ENCODE data around the gene GIN1. TPM values are rescaled to one million over a fixed set of nuclear protein-coding genes. Genes with fewer than 3 reads are reported as not detected.

Gene GIN1
- polyA plus RNA-seq, 1 donor from 2014 or later: 17.5 TPM

DNA sequence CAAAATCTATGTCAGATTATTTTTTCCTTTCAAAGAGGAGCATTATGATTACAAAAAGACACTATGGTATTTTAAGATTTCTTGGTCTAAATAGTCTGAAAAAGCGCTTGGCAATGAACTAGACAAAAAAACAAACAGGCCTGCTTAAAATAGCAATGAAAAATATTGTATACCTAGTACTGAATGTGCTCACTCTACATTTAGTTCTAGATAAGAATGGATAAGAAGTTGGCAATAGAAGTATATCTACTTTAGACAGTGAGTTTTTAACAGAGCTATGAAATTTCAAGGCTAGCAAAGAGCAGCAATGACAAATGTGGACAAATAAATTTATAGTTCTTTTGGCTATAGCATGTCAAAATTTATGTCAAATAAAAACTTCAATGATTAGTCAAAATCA lies 26.2 kb downstream of the GIN1 start:
- Histone ChIP-seq H2AFZ (ENCODE audit: low read depth, low read length) (no peak overlapping the region), H3K9ac (ENCODE audit: low read length) (no peak overlapping the region), H4K20me1 (ENCODE audit: insufficient read depth) (no peaks in the 10 kb centered on the region), H3K36me3 (ENCODE audit: insufficient read depth, low read length) (peaks cover 7% of the 10 kb centered on the region), H3K4me3 (ENCODE audit: low read length) (no peak overlapping the region), H3K9me2 (ENCODE audit: insufficient read depth, low read length) (no peaks in the 10 kb centered on the region), H3K27ac (ENCODE audit: low read length) (no peak overlapping the region), H3F3A (ENCODE audit: insufficient read depth, low read length, poor library complexity, severe bottlenecking) (no peaks in the 10 kb centered on the region), H3K4me2 (ENCODE audit: low read length) (no peak overlapping the region), H3K9me3 (ENCODE audit: low read length) (no peaks in the 10 kb centered on the region), H3K27me3 (ENCODE audit: insufficient read depth, low read depth, low read length) (no peaks in the 10 kb centered on the region), H3K79me2 (replicated peaks; ENCODE audit: insufficient read depth, low read length) (no peaks in the 10 kb centered on the region)
- TF ChIP-seq, protein P1, sequence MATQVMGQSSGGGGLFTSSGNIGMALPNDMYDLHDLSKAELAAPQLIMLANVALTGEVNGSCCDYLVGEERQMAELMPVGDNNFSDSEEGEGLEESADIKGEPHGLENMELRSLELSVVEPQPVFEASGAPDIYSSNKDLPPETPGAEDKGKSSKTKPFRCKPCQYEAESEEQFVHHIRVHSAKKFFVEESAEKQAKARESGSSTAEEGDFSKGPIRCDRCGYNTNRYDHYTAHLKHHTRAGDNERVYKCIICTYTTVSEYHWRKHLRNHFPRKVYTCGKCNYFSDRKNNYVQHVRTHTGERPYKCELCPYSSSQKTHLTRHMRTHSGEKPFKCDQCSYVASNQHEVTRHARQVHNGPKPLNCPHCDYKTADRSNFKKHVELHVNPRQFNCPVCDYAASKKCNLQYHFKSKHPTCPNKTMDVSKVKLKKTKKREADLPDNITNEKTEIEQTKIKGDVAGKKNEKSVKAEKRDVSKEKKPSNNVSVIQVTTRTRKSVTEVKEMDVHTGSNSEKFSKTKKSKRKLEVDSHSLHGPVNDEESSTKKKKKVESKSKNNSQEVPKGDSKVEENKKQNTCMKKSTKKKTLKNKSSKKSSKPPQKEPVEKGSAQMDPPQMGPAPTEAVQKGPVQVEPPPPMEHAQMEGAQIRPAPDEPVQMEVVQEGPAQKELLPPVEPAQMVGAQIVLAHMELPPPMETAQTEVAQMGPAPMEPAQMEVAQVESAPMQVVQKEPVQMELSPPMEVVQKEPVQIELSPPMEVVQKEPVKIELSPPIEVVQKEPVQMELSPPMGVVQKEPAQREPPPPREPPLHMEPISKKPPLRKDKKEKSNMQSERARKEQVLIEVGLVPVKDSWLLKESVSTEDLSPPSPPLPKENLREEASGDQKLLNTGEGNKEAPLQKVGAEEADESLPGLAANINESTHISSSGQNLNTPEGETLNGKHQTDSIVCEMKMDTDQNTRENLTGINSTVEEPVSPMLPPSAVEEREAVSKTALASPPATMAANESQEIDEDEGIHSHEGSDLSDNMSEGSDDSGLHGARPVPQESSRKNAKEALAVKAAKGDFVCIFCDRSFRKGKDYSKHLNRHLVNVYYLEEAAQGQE (IDR thresholded peaks at IDR 0.05; ENCODE audit: borderline replicate concordance): no peak
- no peak for TF ChIP-seq EP300 (conservative IDR thresholded peaks at IDR 0.05; ENCODE audit: poor library complexity, severe bottlenecking)
- no peak for TF ChIP-seq TAF1 (IDR thresholded peaks at IDR 0.05; ENCODE audit: low read depth)
- TF ChIP-seq RAD21 (conservative IDR thresholded peaks at IDR 0.05): no peak
- no peak for TF ChIP-seq SMC3 (conservative IDR thresholded peaks at IDR 0.05; ENCODE audit: poor library complexity)
- TF ChIP-seq, protein P2, sequence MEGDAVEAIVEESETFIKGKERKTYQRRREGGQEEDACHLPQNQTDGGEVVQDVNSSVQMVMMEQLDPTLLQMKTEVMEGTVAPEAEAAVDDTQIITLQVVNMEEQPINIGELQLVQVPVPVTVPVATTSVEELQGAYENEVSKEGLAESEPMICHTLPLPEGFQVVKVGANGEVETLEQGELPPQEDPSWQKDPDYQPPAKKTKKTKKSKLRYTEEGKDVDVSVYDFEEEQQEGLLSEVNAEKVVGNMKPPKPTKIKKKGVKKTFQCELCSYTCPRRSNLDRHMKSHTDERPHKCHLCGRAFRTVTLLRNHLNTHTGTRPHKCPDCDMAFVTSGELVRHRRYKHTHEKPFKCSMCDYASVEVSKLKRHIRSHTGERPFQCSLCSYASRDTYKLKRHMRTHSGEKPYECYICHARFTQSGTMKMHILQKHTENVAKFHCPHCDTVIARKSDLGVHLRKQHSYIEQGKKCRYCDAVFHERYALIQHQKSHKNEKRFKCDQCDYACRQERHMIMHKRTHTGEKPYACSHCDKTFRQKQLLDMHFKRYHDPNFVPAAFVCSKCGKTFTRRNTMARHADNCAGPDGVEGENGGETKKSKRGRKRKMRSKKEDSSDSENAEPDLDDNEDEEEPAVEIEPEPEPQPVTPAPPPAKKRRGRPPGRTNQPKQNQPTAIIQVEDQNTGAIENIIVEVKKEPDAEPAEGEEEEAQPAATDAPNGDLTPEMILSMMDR (IDR thresholded peaks at IDR 0.05; ENCODE audit: poor library complexity, severe bottlenecking): no peak
- TF ChIP-seq MXI1 (conservative IDR thresholded peaks at IDR 0.05; ENCODE audit: poor library complexity, severe bottlenecking): no peak

DNA sequence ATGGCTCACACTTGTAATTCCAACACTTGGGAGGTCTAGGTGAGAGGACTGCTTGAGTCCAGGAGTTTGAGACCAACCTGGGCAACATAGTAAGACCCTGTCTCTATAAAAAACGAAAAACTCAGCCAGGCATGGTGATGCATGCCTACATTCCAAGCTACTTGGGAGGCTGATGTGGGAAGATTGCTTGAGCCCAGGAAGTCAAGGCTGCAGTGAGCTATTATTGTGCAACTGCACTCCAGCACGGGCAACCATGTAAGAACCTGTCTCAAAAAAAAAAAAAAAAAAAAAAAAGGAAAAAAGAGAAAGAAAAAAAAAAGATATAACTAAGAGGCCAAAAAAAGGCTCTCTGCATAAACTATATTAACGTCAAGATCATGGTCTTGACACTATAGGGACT lies 27.3 kb downstream of the GIN1 start:
- no peaks in the 10 kb centered on the region for H3K27me3 ChIP-seq (ENCODE audit: insufficient read depth, low read depth, low read length)
- TF ChIP-seq TAF1 (IDR thresholded peaks at IDR 0.05; ENCODE audit: low read depth): no peak
- TF ChIP-seq, protein P1 (IDR thresholded peaks at IDR 0.05; ENCODE audit: borderline replicate concordance): no peak
- TF ChIP-seq, protein P2 (IDR thresholded peaks at IDR 0.05; ENCODE audit: poor library complexity, severe bottlenecking): no peak
- TF ChIP-seq SMC3 (conservative IDR thresholded peaks at IDR 0.05; ENCODE audit: poor library complexity): no peak
- TF ChIP-seq POLR2AphosphoS5 (IDR thresholded peaks at IDR 0.05): no peak
- no peak for TF ChIP-seq MXI1 (conservative IDR thresholded peaks at IDR 0.05; ENCODE audit: poor library complexity, severe bottlenecking)
- TF ChIP-seq EZH2 (IDR thresholded peaks at IDR 0.05; ENCODE audit: borderline replicate concordance, insufficient read depth, low read length, poor library complexity, severe bottlenecking): no peak
- no peak for TF ChIP-seq RAD21 (conservative IDR thresholded peaks at IDR 0.05)
- TF ChIP-seq EP300 (conservative IDR thresholded peaks at IDR 0.05; ENCODE audit: poor library complexity, severe bottlenecking): no peak
- H3K9ac ChIP-seq (ENCODE audit: low read length): no peak overlapping the region
- no peaks in the 10 kb centered on the region for H3K9me2 ChIP-seq (ENCODE audit: insufficient read depth, low read length)
- no peak overlapping the region for H3K27ac ChIP-seq (ENCODE audit: low read length)
- H3K79me2 ChIP-seq (replicated peaks; ENCODE audit: insufficient read depth, low read length): no peaks in the 10 kb centered on the region
- no peaks in the 10 kb centered on the region for H4K20me1 ChIP-seq (ENCODE audit: insufficient read depth)
- H3K4me2 ChIP-seq (ENCODE audit: low read length): no peak overlapping the region
- H3K4me3 ChIP-seq (ENCODE audit: low read length): no peak overlapping the region
- H2AFZ ChIP-seq (ENCODE audit: low read depth, low read length): no peak overlapping the region
- H3K9me3 ChIP-seq (ENCODE audit: low read length): no peaks in the 10 kb centered on the region
- no peaks in the 10 kb centered on the region for H3F3A ChIP-seq (ENCODE audit: insufficient read depth, low read length, poor library complexity, severe bottlenecking)
- peaks cover 7% of the 10 kb centered on the region for H3K36me3 ChIP-seq (ENCODE audit: insufficient read depth, low read length)
